HK-2 (cell line): ENCODE data around the gene LDHB.
"Not testable (repeated sequence)": the region's sequence is repeated elsewhere in the genome, so short reads cannot be mapped to it uniquely, and the experiment has no call there.

Experiments
- DNase-seq: peaks from one replicate; pipeline ENCODE4 v3.0.0-alpha.2; 2018; ENCODE audit not compliant: unreplicated experiment

Gene LDHB

DNA sequence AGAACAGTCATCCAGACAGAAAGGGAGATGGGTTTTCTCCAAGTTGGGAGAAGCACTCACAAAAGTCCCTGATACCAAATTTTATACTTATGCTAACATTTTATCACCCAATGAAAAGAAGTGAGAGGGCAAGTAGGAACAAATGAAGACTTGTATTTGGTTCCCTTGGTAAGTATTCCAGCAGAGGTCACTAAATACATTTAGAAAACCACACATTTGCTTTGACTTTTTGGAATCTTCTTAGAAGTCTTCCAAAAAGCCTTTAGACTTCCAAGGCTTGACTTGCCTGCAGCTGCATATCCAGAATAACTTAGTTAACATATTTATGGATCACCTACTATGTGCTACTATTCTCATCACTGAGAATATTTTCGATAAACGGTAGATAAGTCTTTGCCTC, 49.9 kb downstream of the LDHB start:
- no peak for DNase-seq

DNA sequence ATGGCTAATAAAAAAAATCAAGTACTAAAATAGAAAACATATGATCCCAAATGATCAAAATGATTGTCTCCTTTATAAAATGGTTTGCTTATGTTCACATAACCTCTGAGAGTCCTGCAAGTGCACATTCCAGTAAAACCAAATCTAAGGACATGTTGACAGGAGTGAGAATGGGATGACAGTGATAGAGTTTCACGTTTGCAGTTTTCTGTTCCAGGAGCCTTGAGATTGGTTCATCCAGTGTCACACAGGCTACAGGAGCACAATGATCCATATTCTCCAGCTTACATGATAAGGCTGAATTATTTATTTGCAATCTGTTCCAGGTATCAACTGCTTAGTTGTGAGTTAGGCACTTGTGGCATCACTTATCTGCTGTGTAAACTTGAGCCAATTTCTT, 51.5 kb downstream of the LDHB start:
- no peak for DNase-seq

DNA sequence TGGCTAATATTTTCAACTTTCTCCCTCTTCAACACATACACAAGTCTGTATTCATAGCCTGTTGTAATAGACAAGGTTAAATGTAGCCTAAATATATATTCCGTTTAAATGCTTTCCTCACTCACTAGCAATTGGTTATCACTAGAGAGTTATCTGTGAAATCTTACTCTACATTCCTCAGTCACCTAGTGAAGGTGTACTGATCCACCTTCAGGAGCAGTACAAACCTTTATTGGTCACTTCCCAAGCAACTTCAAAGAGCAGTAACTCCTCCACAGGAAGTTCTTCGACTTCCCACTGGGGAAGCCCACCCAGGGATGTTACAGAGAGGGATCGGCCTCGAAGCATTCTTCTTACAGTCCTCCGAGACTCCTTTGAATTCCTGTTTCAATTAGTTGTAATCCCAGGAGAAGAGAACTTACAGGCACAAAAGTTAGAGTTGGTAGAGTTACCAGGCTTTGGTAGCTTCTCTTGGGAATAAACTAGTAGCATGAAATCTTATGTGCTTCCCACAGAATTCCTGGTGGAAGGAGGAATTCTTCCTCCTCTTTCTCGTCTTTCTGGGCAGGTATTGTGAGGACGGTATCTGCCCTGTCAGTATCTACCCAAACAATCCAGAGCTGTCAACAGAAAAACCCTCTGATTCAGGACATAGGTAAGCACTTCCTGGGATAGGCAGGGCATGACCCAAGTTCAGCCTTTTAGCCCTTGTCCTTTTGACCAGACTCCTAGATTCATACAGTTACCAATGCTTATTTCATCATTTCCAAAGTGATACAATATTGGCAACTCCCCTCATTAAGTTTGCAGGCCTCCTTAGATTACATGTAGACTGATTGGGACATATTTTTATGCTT, 53.2 kb downstream of the LDHB start, which contains the start of gene GYS2:
Gene GYS2, minus strand, starts transcription at position 603 of the 857 bp plus-strand sequence. Its CDS starts 255 bp downstream, at position 348.
- DNase-seq = no peak

DNA sequence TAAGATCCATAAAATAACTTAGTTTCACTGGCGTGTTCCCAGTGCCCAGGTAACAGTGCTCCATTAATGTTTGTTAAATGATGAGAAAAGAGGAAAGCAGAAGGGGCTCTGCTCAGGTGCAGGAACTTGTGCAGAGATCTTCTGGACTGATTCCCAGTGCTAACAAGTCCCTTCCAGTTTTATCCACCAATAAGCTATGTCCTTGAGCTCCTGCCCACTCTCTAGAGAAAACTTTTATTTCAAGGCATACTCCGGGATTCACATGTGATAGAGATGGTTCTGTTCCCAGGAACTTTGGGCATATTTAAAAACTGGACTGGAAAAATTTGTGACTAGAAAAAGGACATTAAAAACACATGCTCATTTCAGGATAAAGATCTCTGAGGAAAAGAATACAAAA, 54.9 kb downstream of the LDHB start:
- no peak for DNase-seq

DNA sequence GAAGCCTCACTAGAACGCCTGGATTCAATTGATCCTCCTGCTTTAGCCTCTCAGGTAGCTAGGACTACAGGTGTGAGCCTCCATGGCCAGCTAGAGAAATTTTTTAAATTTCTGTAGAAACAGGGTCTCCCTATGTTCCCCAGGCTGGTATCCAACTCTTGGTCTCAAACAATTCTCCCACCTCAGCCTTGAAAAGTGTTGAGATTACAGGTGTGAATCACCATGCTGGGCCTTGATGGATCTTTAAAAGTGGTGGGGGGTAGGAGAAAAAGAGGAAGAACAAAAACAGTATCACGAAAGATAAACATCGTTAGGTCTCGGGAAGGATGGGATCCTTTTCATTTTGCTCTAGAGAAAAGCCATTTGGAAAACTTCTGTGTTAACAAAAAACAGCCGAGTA, 57.4 kb downstream of the LDHB start:
- no peak for DNase-seq

DNA sequence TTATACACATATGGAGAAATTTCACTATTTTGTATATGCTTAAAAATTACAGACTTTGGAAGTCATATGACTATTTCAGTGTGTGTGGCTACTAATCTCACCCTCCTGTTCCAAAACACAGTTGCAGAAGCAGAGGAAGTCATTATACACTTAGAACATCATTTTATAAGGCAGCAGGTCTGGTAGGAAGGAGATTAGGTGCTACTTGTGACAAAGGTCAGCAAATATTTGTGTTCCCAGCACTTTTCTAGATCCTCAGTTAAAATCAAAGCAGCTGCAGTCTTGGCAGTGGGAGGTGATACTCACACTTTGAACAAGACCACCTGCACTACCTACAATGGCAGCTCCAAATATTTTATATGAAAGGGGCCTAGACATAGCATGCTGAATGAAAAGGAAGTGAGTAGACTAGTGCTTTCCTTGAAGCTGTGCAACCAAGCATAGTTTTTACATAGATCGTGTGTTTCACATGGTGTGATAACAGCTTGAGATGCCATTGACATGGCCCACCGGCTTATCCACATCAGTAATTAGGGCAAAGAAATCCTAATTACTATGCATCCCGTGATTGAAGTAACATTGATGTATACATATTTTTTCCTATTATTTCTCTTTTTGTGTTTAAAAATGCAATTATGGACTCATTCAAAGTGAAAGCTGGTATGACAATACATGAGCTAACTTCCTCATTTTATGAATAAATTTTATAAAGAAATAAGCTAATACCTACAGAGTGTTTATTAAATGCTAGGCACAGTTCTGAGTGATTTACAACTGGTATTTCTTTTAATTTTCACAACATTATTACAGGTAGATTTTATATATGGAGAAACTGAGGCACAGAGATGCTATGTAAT, 58.3 kb downstream of the LDHB start:
- no peak for DNase-seq

DNA sequence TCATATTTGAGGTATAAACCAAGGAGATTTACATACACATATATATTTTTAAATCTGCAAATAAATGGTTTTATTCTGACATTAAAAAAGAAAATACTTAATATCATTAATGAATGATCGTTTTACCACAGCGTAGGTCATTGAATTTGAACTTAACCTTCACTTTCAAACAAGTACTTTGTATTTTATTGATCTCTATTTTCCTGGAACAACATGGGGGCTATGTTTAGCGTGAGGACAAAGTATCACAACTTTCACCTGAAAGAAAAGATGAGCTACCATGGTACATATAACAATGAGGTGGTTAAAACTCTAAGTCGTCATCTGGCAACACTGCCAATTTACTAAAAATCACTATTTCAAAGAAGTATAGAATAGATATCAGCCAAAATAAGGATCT, 59.0 kb downstream of the LDHB start:
- no peak for DNase-seq

DNA sequence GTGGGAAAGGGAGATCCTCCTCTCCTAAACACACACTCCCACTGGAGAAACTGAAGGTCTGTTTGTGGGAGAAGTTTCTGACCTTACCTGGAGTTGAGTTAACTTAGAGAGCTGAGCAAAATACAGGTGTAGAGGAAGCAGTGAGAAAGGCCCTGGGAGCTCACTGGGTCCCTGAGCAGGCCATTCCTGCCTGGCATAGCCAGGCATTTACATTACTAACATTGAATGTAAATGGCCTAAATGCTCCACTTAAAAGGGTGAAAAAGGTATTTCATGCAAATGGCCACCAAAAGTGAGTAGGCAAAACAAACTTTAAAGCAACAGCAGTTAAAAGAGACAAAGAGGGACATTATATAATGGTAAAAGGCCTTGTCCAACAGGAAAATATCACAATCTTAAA, 62.3 kb downstream of the LDHB start:
- not testable (repeated sequence) for DNase-seq

DNA sequence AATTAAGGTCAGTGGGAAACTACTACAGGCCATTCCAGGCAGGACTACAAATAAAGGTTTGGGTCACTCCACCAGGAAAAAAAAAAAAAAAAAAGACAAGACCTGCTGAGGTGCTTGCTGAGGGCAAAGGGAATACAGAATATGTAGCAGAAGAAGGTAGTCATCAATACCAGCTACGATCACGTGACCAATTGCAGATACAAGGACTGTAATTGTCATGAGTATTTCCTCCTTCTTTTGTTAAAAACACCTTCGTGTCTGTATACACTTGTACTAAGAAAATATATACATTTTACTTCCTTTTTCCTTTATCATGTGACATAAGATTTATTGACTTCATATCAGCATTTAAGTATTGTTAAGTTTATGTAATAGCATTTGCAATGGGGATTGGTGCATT, 72.2 kb downstream of the LDHB start:
- DNase-seq = no peak
